Measurements from ENCODE around the gene SUCLG2.

The SUCLG2 gene

DNA sequence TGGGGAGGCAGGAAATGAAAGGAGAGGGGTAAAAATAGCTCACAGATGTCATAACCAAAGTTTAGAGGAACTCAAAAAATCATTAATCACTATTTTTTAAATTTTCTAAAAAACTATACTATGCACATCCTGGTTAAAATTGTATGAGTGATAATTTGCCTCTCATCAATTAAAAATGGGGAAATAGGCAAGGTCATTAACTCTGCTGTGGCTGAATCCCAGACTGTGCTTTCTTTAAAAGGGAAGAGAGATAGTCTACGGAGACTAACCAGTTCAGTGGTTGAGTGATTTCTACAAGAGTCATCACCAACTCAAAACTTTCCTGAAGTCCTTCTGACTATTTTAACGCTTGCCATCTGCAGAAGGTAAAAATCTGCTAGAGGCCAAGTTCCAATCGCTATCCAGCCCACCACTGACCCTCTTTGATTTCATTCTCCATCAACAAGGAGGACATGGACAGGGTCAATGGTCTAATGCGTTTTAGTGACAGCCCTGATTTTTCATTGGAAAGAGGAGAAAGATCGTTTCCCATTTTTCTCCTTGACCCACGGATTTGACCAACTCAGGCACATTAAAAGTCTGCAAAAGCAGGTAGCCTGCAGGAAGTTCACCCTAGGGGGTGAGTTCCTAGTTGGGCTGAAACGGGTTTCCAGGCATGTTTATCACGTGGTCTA lies 850 bp downstream of the SUCLG2 start:
- no peak for DNase-seq (ENCODE audit: low read depth)
- H3K4me3 ChIP-seq (ENCODE audit: low read depth, low read length) = peak overlapping the region; percentile 72

DNA sequence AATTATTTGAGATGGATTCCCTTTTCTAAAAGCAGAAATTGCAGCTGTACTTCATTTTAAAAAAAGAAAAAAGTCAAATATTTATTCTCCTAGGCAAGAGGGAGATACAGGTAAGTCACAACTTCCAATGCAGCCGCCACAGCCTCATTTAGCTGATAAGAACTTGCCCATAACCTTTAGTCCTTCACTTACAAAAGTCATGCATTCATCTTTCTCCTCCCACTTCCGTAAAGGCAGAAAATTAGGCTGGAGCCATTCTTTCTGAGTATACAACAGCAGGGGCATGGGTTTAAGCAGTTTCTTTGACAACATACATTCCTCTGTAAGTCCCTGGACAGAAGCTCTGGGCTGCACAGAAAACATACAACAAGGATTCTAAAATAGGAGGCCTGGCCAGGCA lies 4.3 kb downstream of the SUCLG2 start:
- DNase-seq (ENCODE audit: low read depth) = no peak

DNA sequence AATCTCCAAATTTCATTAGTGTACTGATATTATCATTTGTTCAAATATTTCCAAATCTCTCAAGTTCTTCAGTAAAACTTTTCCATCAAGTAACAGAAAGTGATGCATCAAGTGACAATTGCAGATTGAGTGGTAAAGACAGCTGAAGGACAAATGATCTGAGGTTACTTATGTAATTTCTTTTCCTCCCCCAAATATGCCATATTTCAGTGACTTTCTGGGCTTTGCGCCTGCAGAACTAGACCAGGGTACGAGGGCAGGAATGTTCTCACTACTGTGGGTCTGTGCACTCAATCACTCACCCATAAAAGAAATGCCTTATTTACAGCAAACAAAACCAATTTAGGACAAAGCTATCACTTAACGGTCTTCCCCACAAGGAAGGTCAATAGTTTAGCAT lies 4.7 kb downstream of the SUCLG2 start:
- no peak for DNase-seq (ENCODE audit: low read depth)
- no peak overlapping the region for H3K4me3 ChIP-seq (ENCODE audit: low read depth, low read length)

More for the DNA sequence above, 4.3 kb downstream of the SUCLG2 start:
- H3K4me3 ChIP-seq (ENCODE audit: low read depth, low read length) = no peak overlapping the region

DNA sequence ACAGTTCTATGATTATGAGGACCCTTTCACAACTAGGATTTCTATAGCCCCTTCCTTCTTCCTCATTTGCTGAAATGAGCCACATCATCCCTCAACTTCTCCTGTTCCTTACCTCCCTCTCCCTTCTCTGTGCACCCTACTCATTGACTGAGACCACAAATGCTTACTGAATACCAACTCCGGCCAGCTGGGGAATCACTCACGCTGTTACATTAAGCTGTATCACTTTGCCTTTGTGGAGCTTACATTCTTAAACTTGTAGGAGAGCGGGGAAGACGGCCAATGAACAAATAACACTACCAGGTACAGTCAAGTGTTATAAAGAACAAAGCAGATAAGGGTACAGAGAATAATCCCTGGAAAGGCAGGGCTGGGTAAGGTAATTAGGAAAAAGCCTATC lies 5.7 kb downstream of the SUCLG2 start:
- DNase-seq (ENCODE audit: low read depth) = no peak
- H3K4me3 ChIP-seq (ENCODE audit: low read depth, low read length) = no peak overlapping the region

DNA sequence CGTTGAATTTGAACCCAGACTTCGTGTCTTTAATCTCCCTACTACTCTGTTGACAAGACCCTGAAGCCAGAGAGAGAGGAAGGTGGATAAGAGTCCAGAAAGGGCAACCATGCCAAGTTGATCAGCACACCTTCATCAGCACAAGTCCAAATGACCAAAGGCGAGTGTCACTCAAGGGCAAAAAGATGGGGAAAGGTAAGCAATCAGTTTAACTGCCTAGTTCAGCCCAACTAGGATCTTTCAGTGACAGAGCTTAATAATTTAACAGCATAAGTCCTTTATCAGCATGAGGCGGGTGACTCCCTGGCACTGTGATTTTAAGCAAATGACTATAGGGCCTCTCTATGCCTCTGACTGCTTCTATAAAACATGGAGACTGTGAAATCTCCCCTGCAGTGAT lies 6.2 kb downstream of the SUCLG2 start:
- no peak overlapping the region for H3K4me3 ChIP-seq (ENCODE audit: low read depth, low read length)
- DNase-seq (ENCODE audit: low read depth) = no peak

DNA sequence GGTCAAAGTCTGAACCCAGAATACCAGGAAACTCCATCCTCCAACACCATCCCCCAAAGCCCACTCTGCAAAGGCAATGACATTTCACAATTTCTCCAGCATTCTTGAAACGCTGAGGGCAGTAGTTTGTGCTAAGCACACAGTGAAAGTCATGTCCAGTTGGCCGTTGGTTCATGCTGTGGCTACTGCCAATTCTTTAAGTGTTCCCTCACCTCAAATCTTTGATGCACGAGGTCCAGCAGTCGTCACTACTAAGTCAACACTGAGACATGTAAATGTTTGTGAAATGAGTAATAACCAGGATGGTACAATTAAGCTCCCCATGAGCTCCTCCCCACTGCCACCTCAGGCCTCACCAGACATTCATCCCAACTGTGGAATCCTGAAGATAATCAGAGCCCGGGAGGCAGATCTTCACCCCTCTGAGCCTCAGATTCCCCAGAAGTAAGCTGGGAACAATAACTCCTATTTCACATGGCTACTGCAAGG lies 7.0 kb downstream of the SUCLG2 start:
- H3K4me3 ChIP-seq (ENCODE audit: low read depth, low read length) = no peak overlapping the region

DNA sequence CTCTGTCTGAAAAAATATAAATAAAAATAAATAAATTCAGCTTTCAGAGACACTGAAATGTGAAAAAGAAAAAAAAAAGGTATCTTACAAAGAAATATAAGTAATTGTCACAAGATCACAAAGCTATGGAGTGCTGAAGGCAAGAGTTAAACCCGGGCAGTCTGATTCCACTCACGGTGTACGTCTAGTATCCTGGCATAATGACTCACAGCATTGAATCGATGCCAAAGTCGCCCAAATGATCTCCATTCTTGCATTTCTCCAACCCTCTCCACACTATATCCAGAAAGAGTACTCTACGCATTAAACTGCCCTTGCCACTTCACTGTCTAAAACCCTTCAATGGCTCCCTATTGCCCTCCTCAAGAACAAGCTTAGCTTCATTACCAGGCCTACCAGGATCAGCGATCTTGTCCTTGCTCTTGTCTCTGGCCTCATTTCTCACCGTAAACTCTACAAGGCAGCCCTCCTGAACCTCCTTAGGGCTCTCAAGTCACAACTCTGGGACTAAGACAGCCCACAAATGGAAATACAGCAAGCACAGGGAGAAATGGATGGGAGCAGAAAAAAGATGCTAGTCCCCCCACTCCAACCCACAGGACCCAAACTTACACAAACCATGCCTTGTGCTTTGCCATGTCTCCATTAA lies 7.7 kb downstream of the SUCLG2 start:
- DNase-seq (ENCODE audit: low read depth) = no peak

More for the DNA sequence above, 7.0 kb downstream of the SUCLG2 start:
- peak; percentile 99 for DNase-seq (ENCODE audit: low read depth)

DNA sequence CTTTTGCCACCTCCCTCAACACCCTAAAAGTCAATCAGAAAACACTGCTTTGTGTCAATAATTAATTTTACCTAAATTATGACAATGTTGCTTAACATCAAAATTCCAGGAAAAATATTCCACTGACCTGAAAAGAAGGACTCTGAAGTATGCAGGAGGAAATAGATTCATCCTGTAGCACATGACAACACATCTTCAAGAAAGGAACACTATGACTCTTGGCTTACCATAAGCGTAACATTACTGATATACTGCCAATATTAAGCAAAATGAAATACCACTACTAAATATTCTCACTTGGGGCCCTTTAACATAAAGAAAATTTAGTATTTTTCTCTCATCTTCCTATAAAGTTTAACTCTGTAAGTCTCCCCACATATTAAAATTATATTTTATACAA lies 9.6 kb downstream of the SUCLG2 start:
- H3K4me3 ChIP-seq (ENCODE audit: low read depth, low read length) = no peak overlapping the region
- no peak for DNase-seq (ENCODE audit: low read depth)

More for the DNA sequence above, 7.7 kb downstream of the SUCLG2 start:
- no peak overlapping the region for H3K4me3 ChIP-seq (ENCODE audit: low read depth, low read length)

DNA sequence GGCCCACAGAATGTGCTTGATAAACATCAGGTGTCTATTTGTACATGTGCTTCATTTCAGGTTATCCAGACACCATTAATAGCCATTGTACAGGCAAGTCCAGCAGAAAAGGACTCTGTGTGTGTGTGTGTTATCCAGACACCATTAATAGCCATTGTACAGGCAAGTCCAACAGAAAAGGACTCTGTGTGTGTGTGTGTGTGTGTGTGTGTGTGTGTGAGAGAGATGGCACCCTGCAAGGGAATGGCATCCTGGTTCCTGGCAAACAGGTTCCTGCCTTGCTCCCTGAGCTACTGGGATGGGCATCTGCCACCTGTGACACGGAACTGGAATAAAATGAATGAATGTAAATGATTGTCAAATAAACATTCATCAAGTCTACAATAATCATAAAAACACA lies 11.7 kb downstream of the SUCLG2 start:
- no peak for DNase-seq (ENCODE audit: low read depth)
- no peak overlapping the region for H3K4me3 ChIP-seq (ENCODE audit: low read depth, low read length)

DNA sequence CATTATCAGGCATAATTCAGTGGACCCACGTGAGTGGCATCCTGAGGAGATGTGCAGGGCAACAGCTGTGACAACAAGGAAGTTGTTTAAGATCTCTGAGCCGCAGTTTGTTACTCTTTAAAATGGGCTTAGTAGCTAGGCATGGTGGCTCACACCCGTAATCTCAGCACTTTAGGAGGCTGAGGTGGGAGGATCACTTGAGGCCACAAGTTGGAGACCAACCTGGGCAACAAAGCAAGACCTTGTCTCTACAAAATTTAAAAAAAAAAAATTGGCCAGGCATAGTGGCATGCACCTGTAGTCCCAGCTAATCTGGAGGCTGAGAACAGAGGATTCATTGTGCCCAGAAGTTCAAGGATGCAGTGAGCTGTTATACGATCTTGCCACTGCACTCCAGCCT lies 12.2 kb downstream of the SUCLG2 start:
- H3K4me3 ChIP-seq (ENCODE audit: low read depth, low read length) = no peak overlapping the region
- DNase-seq (ENCODE audit: low read depth) = no peak

DNA sequence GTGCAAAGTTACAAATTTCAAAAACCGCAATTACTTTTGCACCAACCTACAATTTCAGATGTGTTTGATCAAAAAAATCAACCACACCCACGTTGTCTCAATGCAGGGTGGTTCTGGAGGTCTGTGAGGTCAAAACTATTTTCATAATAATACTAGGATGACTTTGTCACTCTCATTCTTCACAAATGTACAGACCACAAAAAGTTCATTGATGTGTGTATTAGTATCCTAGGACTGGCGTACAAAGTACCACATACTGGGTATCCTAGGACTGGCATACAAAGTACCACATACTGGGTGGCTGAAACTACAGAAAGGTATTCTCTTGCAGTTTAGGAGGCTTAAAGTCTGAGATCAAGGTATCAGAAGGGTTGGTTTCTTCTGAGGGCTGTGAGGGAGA lies 13.0 kb downstream of the SUCLG2 start:
- no peak for DNase-seq (ENCODE audit: low read depth)
- H3K4me3 ChIP-seq (ENCODE audit: low read depth, low read length) = no peak overlapping the region

DNA sequence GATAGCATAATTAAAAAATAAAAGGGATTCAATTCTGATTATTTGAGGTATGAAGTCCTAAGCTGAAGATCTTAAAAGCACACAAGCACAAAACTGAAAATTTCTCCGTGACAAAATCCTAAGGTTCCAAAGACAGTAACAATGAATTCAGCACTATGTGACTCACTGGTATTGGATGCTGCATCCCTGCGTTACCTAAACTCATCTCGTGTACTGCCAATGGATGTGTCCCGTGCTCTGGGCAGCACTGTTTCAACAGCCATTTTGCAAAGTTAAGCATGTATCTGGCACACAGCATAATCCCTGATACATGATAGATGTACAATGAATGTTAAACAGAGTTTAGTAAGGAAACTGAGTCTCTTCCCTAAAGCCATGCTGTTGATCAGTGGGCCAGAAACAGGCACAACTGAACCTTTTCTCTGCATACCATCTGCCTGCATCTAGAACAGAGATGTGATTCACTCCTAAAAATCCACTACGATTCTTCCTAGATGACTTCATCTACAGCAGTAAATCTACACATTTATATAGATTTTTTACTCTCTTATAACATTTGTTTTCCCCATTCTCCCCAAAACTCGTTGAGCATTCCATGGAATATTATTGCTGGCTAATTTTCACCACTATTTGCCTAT lies 14.3 kb downstream of the SUCLG2 start:
- no peak for DNase-seq (ENCODE audit: low read depth)
- no peak overlapping the region for H3K4me3 ChIP-seq (ENCODE audit: low read depth, low read length)

DNA sequence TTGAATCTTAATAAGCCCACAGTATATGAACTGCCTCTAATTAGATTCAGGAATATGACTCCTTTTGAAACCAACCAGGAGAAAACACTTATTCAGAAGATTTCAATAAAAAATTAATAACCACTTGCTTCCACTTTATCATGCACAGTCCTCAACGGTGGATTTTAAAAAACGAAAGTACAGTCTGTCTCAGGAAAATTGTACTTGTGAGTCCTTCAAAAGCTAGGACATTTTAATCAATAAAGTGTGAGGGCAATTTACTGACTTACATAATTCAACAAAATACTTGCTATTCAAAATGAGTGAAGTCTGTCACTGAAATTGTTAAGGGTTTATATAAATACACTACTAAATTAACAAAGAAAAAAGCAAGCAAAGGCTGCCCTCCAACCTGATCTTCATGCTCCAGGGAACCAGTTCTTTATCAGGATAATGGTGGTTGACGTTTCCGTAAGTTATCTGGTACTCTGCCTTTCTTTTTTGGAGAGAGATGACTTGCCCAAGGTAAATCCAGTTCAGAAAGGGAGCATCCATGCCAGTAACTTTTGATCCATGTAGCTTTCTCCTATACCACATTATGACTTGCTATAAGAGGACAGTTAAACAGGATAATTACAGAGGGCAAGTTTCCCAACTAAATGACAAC lies 17.0 kb downstream of the SUCLG2 start:
- no peak overlapping the region for H3K4me3 ChIP-seq (ENCODE audit: low read depth, low read length)
- DNase-seq (ENCODE audit: low read depth) = no peak

DNA sequence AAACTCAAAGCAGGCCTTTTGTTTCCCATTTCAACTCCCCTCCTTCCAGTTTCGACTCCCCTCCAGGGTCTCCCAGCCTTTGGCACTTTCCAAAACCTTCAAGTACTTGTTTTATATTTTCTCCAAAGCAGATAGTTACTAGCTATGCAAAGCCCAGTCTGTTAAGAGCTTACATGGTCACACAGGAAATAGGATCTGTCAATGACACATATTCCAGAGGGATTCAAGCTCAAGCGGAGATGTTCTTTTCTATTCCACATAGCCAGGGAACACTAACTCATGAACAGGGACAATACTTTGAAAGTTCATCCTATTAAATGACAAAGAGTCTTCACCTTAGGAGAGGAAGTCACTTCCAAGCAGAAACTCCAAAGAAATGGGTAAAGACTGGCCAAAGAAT lies 18.6 kb downstream of the SUCLG2 start:
- H3K4me3 ChIP-seq (ENCODE audit: low read depth, low read length) = no peak overlapping the region
- no peak for DNase-seq (ENCODE audit: low read depth)

DNA sequence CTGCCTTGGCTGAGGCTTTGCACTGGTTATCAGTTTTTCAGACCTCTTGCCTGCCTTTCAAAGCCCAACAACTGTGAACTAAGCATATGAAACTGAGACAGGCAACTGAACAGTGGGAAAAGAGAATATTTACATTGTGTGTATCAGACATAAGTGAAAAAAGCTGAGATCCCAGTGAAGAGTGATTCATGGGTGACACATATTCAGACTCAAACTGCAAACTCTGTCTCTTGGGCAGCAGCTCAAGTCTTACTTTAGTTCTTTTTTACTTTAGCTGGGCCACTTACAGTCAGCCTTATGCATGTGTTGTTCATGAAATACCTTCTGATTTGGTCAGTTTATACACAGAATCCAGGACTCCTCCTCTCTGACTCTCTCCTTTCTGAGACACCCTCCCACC lies 19.2 kb downstream of the SUCLG2 start:
- DNase-seq (ENCODE audit: low read depth) = peak; percentile 85
- no peak overlapping the region for H3K4me3 ChIP-seq (ENCODE audit: low read depth, low read length)

DNA sequence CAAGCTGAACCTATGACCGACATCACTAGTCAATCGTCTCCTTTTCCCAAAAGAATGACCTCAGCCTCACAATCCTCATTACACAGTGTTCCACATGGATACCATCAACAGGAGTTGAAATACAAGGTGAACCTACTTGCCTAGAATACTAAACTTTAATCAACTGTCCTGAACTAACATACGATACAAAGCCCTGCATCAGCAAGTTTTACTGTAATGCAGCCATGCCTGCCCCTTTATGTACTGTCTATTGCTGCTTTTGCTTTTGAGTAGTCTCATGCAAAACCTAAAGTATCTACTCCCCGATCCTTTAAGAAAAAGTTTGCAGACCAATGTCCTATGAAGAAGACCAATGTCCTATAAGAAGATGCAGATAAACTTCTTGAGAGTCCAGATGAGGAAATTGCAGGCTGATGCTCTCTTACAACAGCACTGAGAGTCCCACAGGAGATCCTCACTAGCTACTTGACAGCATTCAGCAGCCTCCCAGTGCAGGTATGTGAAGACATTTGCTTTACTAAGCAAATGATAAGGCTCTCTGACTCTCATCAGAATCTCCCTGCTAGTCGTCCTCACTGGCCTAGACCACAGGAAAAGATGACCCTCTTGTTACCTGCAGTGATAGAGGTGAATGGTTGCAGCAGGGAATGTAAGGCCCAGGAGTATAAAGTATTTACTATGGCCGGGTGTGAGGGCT lies 23.6 kb downstream of the SUCLG2 start:
- H3K4me3 ChIP-seq (ENCODE audit: low read depth, low read length) = no peak overlapping the region
- no peak for DNase-seq (ENCODE audit: low read depth)

DNA sequence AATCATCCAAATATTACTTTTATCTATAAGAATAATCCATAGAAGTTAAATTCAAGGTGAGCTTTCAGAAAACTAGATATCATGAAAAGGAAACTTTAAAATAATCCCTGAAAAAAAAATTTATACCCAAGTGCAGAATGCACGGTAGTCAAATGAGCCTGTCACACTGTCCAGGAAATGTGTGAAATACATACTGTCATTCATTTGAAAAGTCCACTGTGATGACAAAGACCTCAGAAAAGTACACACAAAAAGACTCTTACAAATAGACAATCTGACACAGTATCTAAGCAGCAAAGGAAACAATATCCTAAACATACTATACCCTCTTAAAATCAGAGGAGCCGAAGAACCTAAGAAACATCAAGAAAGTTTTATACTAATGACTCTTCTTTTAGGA lies 29.7 kb downstream of the SUCLG2 start:
- no peak for DNase-seq (ENCODE audit: low read depth)
- no peak overlapping the region for H3K4me3 ChIP-seq (ENCODE audit: low read depth, low read length)

DNA sequence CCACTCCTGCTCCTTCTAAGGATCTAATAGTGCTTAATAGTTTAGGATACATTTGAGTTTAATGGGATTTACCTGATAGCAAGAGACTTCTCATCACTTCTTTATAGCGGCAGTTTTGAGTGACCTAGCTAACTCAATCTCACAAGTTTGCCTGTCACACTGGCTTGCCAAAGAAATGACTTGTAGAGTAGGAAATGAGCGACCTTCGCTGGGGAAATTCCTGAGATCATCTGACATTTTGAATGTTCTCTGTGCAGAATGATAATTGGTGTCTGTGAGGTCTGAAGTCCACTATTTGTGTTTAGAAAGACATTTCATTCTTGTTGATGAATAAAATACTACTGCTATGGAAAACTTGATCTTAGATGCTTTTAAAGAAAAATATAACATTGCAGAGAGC lies 30.3 kb downstream of the SUCLG2 start:
- DNase-seq (ENCODE audit: low read depth) = no peak
- H3K4me3 ChIP-seq (ENCODE audit: low read depth, low read length) = no peak overlapping the region

DNA sequence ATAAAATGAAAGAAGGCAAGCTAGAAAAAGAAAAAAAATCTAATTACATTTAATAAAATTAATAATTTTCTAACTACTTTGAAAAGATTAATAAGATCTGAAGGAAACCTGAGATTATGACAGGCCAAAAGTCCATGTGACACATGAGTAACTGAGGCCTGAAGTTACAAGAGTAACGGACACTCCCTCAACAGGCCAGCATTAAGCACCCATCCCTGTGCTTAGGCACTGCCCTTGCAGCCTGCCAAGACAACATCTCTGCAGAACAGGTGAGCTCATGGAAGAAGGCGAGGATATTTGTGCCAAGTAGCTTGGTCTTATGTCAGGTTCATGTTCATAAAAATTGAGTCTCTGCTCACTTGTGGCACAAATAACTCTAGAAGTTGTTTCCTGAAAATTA lies 31.8 kb downstream of the SUCLG2 start:
- no peak for DNase-seq (ENCODE audit: low read depth)
- H3K4me3 ChIP-seq (ENCODE audit: low read depth, low read length) = no peak overlapping the region

DNA sequence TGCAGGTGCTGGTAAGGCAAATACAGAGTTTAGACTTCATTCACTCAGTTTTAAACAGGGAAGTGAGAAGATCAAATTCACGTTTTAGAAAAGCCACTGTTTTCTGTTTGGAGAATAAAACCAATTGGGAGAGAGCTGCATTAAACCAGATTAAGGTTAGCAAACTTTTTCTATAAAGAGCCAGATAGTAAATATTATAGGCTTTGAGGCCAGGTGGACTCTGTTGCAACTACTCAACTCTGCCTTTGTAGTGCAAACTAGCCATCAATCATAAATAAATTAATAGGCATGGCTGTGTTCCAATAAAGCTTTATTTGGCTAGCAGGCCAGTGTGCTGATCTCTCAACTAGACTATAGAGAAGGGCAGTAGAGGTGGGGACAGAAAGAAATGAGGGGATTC lies 33.5 kb downstream of the SUCLG2 start:
- DNase-seq (ENCODE audit: low read depth) = no peak
- no peak overlapping the region for H3K4me3 ChIP-seq (ENCODE audit: low read depth, low read length)

All from skeletal muscle cell (primary cell).